GM21360 (cell line): ENCODE results near the gene TMEM219.
"Not testable (repeated sequence)": the region's sequence is repeated elsewhere in the genome, so short reads cannot be mapped to it uniquely, and the experiment has no call there.

Experiments used
- ATAC-seq: cut with Tn5 transposase; IDR thresholded peaks from one replicate; pipeline ENCODE4 v1.9.1; 2021; ENCODE audit warnings: mild to moderate bottlenecking, moderate library complexity; ENCODE audit not compliant: unreplicated experiment

The TMEM219 gene

GRCh38 chr16:30010844-30011713 is 49.2 kb downstream of the TMEM219 start, which contains the start of gene DOC2A:
DOC2A (minus strand) TSS chr16:30011027; CDS start chr16:30010222, 805 bp downstream.
- ATAC-seq, result no peak

GRCh38 chr16:30011714-30012504 is 50.0 kb downstream of the TMEM219 start:
- no peak for ATAC-seq

- ATAC-seq, result not testable (repeated sequence)
Measured at GRCh38 chr16:30012598-30012997, 50.7 kb downstream of the TMEM219 start.

DNA sequence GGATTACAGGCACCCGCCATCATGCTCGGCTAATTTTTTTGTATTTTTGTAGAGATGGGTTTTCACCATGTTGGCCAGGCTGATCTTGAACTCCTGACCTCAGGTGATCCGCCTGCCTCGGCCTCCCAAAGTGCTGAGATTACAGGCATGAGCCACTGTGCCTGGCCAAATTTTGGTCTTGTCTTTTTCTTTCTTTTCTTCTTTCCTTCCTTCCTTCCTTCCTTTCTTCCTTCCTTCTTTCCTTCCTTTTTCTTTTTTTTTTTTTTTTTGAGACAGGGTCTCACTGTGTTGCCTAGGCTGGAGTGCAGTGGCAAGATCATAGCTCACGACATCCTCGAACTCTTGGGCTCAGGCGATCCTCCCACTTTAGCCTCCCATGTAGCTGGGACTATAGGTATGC is 53.6 kb downstream of the TMEM219 start:
- ATAC-seq, result not testable (repeated sequence)

DNA sequence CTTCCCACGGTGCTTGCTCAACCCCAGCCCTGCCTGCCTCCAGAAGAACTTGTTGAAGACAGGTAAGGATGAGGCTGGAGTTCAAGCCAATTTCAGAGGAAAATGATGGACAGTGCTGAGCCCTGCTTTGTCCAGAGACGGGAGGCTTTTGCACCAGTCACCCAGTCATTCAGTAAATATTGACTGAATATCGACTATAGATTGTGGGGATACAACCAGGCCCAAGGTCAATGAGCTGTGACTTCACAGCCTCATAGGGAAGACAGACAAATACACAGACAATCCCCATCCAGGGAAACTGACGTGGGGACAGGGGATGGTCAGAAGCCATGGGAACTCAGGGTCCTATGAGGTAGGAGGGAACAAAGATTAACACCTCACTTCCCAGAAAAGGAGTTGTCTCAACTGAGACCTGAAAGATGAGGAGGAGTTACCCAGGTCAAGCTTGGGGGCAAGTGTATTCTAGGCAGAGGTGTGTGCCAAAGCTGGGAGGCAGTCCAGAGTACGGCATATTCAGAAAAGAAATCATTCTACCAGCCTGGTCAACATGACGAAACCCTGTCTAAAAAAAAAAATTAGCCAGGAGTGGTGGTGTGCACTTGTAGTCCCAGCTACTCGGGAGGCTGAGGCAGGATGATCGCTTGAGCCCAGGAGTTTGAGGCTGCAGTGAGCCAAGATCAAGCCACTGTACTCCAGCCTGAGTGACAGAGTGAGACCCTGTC is 54.8 kb downstream of the TMEM219 start:
- no peak for ATAC-seq

GRCh38 chr16:30017277-30017656 is 55.4 kb downstream of the TMEM219 start:
- ATAC-seq, result no peak

DNA sequence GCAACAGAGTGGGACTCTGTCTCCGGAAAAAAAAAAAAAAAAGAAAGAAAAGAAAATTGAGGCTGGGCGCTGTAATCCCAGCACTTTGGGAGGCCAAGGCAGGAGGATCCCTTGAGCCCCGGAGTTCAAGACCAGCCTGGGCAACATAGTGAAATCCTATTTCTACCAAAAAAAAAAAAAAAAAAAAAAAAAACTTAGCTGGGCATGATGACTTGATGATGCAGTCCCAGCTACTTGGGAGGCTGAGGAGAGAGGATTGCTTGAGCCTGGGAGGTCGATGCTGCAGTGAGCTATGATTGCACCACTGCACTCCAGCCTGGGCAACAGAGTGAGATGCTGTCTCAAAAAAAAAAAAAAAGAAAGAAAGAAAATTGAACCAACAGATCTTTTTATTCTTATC is 56.1 kb downstream of the TMEM219 start:
- not testable (repeated sequence) for ATAC-seq

DNA sequence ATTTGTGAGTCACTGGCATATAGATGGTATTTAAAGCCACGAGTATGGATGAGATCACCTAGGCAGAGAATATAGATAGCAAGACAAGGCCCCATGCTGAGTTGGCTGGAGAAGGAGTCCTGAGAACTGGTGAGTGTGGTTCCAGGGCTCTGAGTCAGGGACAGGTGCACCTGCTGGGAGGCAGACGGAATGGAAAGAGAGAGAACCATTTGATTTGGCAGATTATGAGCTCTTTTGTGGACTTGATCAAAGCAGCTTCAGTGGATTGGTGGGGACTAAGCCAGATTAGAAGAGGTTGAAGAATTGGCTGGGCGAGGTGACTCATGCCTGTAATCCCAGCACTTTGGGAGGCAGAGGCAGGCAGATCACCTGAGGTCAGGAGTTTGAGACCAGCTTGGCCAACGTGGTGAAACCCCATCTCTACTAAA is 56.9 kb downstream of the TMEM219 start:
- no peak for ATAC-seq
